Ectodermal cell (in vitro differentiated cells): Measurements from ENCODE around the gene KLF13.

Experiments
- H3K27ac ChIP-seq: 2 replicates; pipeline ENCODE4 v1.7.0; 2013; ENCODE audit warnings: mild to moderate bottlenecking, low read depth, low read length; ENCODE audit not compliant: insufficient read depth, poor library complexity, severe bottlenecking
- H3K27me3 ChIP-seq: 2 replicates; pipeline ENCODE4 v1.7.0; 2013; ENCODE audit warnings: mild to moderate bottlenecking, low read length; ENCODE audit not compliant: insufficient read depth, control insufficient read depth, poor library complexity, severe bottlenecking
- H3K36me3 ChIP-seq: one replicate; pipeline ENCODE4 v1.7.0; 2013; ENCODE audit warnings: low read length; ENCODE audit not compliant: control insufficient read depth, insufficient read depth
- H3K4me1 ChIP-seq: one replicate; pipeline ENCODE4 v1.7.0; 2013; ENCODE audit warnings: low read length; ENCODE audit not compliant: control insufficient read depth, insufficient read depth
- H3K4me3 ChIP-seq: 2 replicates; pipeline ENCODE4 v1.7.0; 2013; ENCODE audit warnings: low read depth, low read length, control low read depth; ENCODE audit not compliant: insufficient read depth
- H3K9me3 ChIP-seq: 2 replicates; pipeline ENCODE4 v1.7.0; 2013; ENCODE audit warnings: mild to moderate bottlenecking, low read length, moderate library complexity; ENCODE audit not compliant: control insufficient read depth
- WGBS, 2 experiments: methylation state at CpG; one replicate each; pipeline ENCODE4 v1.1.7; 2013; ENCODE audit warnings: missing lambda C conversion rate in 2 of 2; 5-methylcytosine and 5-hydroxymethylcytosine counted together

The KLF13 gene

DNA sequence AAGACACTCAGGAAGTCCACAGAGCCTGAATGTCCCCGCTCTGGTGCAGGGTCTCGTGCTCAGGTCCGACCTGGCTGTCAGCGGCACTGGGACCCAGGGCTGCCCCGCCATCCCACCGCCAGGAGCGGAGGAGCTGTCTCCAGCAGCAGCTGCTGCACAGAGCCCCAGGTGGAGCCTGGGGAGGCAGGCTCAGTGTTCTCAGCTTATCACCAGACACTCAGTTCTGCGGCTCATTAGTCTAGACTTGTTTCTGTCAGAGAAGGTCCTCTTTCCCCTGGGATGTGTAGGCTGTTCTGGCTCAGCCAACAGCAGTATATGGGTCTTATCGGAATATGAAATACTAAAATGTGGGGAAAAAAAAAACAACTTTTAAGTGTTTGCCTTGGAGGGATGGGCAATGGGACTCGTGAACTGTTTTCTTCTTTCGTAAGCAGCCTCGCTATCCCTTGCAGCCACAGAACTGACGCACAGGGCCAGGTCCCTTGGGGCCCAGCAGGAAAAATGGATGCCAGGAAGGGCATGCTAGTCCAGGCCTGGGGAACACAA, 75.9 kb downstream of the KLF13 start:
- Histone ChIP-seq H3K4me3 (no peak overlapping the region), H3K4me1 (peaks cover 17% of the 10 kb centered on the region), H3K36me3 (no peaks in the 10 kb centered on the region), H3K27me3 (no peaks in the 10 kb centered on the region), H3K27ac (no peak overlapping the region), H3K9me3 (no peaks in the 10 kb centered on the region)
- 90% methylated on average over 13 of the region's 13 CpGs for WGBS, 2 experiments

GRCh38 chr15:31403096-31403495, 76.5 kb downstream of the KLF13 start:
- H3K4me3 ChIP-seq: no peak overlapping the region
- H3K27me3 ChIP-seq: no peaks in the 10 kb centered on the region
- WGBS, 2 experiments: 96% methylated on average over 6 of the region's 6 CpGs
- H3K9me3 ChIP-seq: no peaks in the 10 kb centered on the region
- H3K27ac ChIP-seq: no peak overlapping the region
- no peaks in the 10 kb centered on the region for H3K36me3 ChIP-seq
- peaks cover 12% of the 10 kb centered on the region for H3K4me1 ChIP-seq

- Histone ChIP-seq H3K36me3 (no peaks in the 10 kb centered on the region), H3K9me3 (no peaks in the 10 kb centered on the region), H3K4me3 (no peak overlapping the region), H3K27ac (no peak overlapping the region), H3K27me3 (no peaks in the 10 kb centered on the region), H3K4me1 (peaks cover 8% of the 10 kb centered on the region)
- WGBS, 2 experiments: 95 to 97% methylated on average over 5 of the region's 5 CpGs
Measured at GRCh38 chr15:31403606-31404005, 77.0 kb downstream of the KLF13 start.

- H3K27ac ChIP-seq: no peak overlapping the region
Measured at GRCh38 chr15:31404345-31404744, 77.7 kb downstream of the KLF13 start.

GRCh38 chr15:31405200-31405920, 78.7 kb downstream of the KLF13 start:
- no peaks in the 10 kb centered on the region for H3K9me3 ChIP-seq
- H3K36me3 ChIP-seq: no peaks in the 10 kb centered on the region
- H3K4me1 ChIP-seq: peaks cover 4% of the 10 kb centered on the region
- H3K4me3 ChIP-seq: no peak overlapping the region
- H3K27ac ChIP-seq: no peak overlapping the region
- 87% methylated on average over 13 of the region's 13 CpGs for WGBS, 2 experiments
- no peaks in the 10 kb centered on the region for H3K27me3 ChIP-seq

More at GRCh38 chr15:31404345-31404744, 77.7 kb downstream of the KLF13 start:
- no peak overlapping the region for H3K4me3 ChIP-seq
- no peaks in the 10 kb centered on the region for H3K36me3 ChIP-seq
- 92 to 95% methylated on average over 3 of the region's 3 CpGs for WGBS, 2 experiments
- peaks cover 8% of the 10 kb centered on the region for H3K4me1 ChIP-seq
- no peaks in the 10 kb centered on the region for H3K9me3 ChIP-seq
- H3K27me3 ChIP-seq: no peaks in the 10 kb centered on the region

DNA sequence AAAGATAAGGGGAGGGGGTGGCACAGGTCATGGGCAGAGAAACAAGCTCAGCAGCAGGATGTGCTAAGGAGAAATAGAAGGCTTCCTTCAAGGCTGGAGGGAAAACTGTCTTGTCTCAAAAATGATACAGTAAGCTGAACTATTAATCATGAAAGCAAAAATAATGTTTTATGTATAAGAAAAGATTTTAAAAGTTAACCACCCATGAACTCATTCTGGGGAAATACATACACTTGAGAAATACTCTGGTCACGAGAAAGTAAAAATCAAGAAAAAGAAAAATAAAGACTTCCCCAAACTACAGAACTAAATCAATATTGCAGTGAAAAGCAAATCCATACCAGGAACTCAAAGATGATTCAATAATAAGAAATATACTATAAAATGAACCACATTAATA, 80.7 kb downstream of the KLF13 start:
- H3K4me3 ChIP-seq: no peak overlapping the region
- H3K36me3 ChIP-seq: no peaks in the 10 kb centered on the region
- H3K27ac ChIP-seq: no peak overlapping the region
- 67 to 70% methylated on average over 1 of the region's 1 CpG for WGBS, 2 experiments
- H3K4me1 ChIP-seq: no peaks in the 10 kb centered on the region
- H3K9me3 ChIP-seq: no peaks in the 10 kb centered on the region
- H3K27me3 ChIP-seq: no peaks in the 10 kb centered on the region

DNA sequence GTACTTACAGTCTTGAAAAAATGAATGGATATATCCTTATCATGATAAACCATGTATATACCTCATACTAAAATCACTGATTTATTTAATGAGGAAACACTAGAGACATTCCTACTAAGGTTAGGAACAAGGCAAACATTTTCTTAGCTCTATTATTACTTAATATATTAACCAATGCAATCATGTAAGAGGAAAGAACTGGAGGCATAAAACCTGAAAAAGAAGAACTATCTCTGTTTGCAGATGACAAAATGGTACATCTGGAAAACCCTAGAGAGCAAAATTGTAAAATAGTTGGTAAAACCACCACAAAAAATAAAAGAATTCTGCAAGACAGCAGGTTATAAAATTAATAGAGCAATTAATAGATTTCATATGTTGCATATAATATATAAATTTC, 81.2 kb downstream of the KLF13 start:
- Histone ChIP-seq H3K27me3 (no peaks in the 10 kb centered on the region), H3K4me3 (no peak overlapping the region), H3K4me1 (no peaks in the 10 kb centered on the region), H3K27ac (no peak overlapping the region), H3K9me3 (no peaks in the 10 kb centered on the region), H3K36me3 (no peaks in the 10 kb centered on the region)

- no peaks in the 10 kb centered on the region for H3K4me1 ChIP-seq
- H3K36me3 ChIP-seq: no peaks in the 10 kb centered on the region
- no peak overlapping the region for H3K27ac ChIP-seq
- no peaks in the 10 kb centered on the region for H3K9me3 ChIP-seq
- H3K27me3 ChIP-seq: no peaks in the 10 kb centered on the region
- no peak overlapping the region for H3K4me3 ChIP-seq
- WGBS, 2 experiments: 94 to 95% methylated on average over 3 of the region's 3 CpGs
Measured at GRCh38 chr15:31408724-31409123, 82.1 kb downstream of the KLF13 start.

DNA sequence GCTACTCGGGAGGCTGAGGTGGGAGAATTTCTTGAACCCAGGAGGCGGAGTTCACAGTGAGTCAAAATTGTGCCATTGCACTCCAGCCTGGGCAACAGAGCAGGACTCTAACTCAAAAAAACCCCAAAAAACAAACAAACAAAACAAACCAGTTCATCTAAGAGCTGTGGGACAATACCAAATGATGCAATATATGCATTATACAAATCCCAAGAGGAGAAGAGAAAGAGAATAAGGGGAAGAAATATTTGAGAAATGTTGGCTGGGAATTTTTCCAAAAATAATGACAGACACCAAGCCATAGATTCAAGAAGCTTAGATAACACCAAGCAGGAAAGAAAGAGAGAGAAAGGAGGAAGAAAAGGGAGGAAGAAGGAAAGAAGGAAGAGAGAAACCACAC, 82.5 kb downstream of the KLF13 start:
- no peaks in the 10 kb centered on the region for H3K4me1 ChIP-seq
- no peak overlapping the region for H3K27ac ChIP-seq
- H3K4me3 ChIP-seq: no peak overlapping the region
- 86 to 96% methylated on average over 2 of the region's 2 CpGs for WGBS, 2 experiments
- H3K27me3 ChIP-seq: no peaks in the 10 kb centered on the region
- no peaks in the 10 kb centered on the region for H3K36me3 ChIP-seq
- H3K9me3 ChIP-seq: no peaks in the 10 kb centered on the region

DNA sequence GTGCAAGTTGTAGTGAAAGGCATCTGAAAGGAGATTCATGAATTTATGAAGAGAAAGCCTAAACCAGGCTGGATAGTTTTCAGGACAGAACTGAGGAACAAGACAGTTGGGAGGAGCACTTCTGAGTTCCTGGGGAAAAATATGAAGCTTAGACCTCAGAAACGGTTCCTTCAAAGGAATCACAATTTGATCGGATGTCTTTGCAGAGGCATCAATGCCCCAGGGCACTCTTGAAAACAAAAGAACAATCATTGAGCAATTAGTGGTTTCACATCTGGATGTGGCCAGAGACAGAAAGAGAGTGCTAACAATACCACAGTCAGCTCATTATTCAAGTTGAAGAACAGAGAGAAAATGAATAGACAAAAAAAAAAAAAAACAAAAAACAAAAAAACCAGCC, 86.2 kb downstream of the KLF13 start:
- Histone ChIP-seq H3K27ac (no peak overlapping the region), H3K9me3 (no peaks in the 10 kb centered on the region), H3K27me3 (no peaks in the 10 kb centered on the region), H3K36me3 (no peaks in the 10 kb centered on the region), H3K4me3 (no peak overlapping the region), H3K4me1 (no peaks in the 10 kb centered on the region)
- 64 to 66% methylated on average over 2 of the region's 2 CpGs for WGBS, 2 experiments
